H1 (cell line): ENCODE measurements around the gene HNF4A. TPM values are rescaled to one million over a fixed set of nuclear protein-coding genes. Genes with fewer than 3 reads are reported as not detected.

Source experiments
- CTCF ChIA-PET: fragments of 300-600 bp; sonication (Branson Sonifier 250); formaldehyde crosslinking; loops from one replicate; lab custom pipeline; 2021; ENCODE audit not compliant: partially characterized antibody; lab: Charles Lee
- POLR2A ChIA-PET: fragments of 300-600 bp; sonication (Branson Sonifier 250); formaldehyde crosslinking; loops from one replicate; lab custom pipeline; 2021; ENCODE audit warnings: inconsistent platforms; ENCODE audit not compliant: partially characterized antibody; lab: Charles Lee
- DNase-seq, 2 experiments: peaks; one replicate each; pipeline versions ENCODE4 v3.0.0 to v3.0.0-alpha.2; 2010 to 2022; ENCODE audit warnings: low spot score in 2 of 2, low read depth in 1 of 2, mixed read lengths in 1 of 2
- FAIRE-seq: peaks from 2 replicates; lab custom pipeline; 2011; peaks lifted over from hg19 to GRCh38; lab: Jason Lieb, UNC
- H2AFZ ChIP-seq: 2 replicates; pipeline ENCODE4 v1.8.1; 2012; ENCODE audit warnings: low read length, inconsistent platforms
- H2AK5ac ChIP-seq: 2 replicates; pipeline ENCODE4 v1.6.1; 2013; ENCODE audit warnings: low read depth, low read length
- H2BK120ac ChIP-seq: replicated peaks from 2 replicates; pipeline ENCODE3; 2013; ENCODE audit warnings: low read depth, low read length, inconsistent platforms
- H2BK12ac ChIP-seq: 2 replicates; pipeline ENCODE4 v1.6.1; 2013; ENCODE audit warnings: low read depth, low read length
- H2BK15ac ChIP-seq: 2 replicates; pipeline ENCODE4 v1.6.1; 2013; ENCODE audit warnings: low read length
- H2BK20ac ChIP-seq: 2 replicates; pipeline ENCODE4 v1.6.1; 2013; ENCODE audit warnings: low read length
- H2BK5ac ChIP-seq: 2 replicates; pipeline ENCODE4 v1.6.1; 2013; ENCODE audit warnings: low read depth, low read length
- H3K14ac ChIP-seq: 2 replicates; pipeline ENCODE4 v1.6.1; 2013; ENCODE audit warnings: inconsistent platforms; ENCODE audit not compliant: insufficient read length
- H3K18ac ChIP-seq: 2 replicates; pipeline ENCODE4 v1.6.1; 2013; ENCODE audit warnings: low read length; ENCODE audit errors: extremely low read depth
- H3K23ac ChIP-seq: 2 replicates; pipeline ENCODE4 v1.6.1; 2013; ENCODE audit warnings: inconsistent platforms; ENCODE audit not compliant: insufficient read length
- H3K23me2 ChIP-seq: 2 replicates; pipeline ENCODE4 v1.6.1; 2013; ENCODE audit warnings: low read depth, low read length
- H3K27ac ChIP-seq: 2 replicates; pipeline ENCODE4 v1.6.1; 2011; ENCODE audit warnings: low read depth, low read length, inconsistent platforms
- H3K27me3 ChIP-seq, 4 experiments: replicated peaks in 1 of 4; 1 replicate in 1 of 4; 2 replicates in 3 of 4; pipeline versions ENCODE4 v1.6.1 to v1.8.1; 2011 to 2013; ENCODE audit warnings: low read length in 3 of 4, mild to moderate bottlenecking in 3 of 4, inconsistent platforms in 2 of 4, mixed read lengths in 2 of 4, moderate library complexity in 1 of 4; ENCODE audit not compliant: control insufficient read depth in 3 of 4, insufficient read depth in 3 of 4; ENCODE audit errors: extremely low read depth in 1 of 4
- H3K36me3 ChIP-seq, 4 experiments: 2 replicates each; pipeline versions ENCODE4 v1.6.1 to v1.8.1; 2011 to 2013; ENCODE audit warnings: mild to moderate bottlenecking in 4 of 4, low read length in 3 of 4, moderate library complexity in 2 of 4, control low read depth in 1 of 4, inconsistent platforms in 1 of 4; ENCODE audit not compliant: insufficient read depth in 4 of 4, control insufficient read depth in 2 of 4
- H3K4ac ChIP-seq: replicated peaks from 2 replicates; pipeline ENCODE3; 2013; ENCODE audit warnings: low read length, low read depth, mixed read lengths, inconsistent platforms; ENCODE audit not compliant: insufficient read length
- H3K4me1 ChIP-seq, 4 experiments: replicated peaks in 1 of 4; 1 replicate in 1 of 4; 2 replicates in 3 of 4; pipeline versions ENCODE4 v1.6.1 to v1.8.1; 2011 to 2013; ENCODE audit warnings: low read length in 3 of 4, inconsistent platforms in 2 of 4, mixed read lengths in 1 of 4; ENCODE audit not compliant: insufficient read depth in 4 of 4, control insufficient read depth in 3 of 4
- H3K4me2 ChIP-seq, 2 experiments: 2 replicates each; pipeline versions ENCODE4 v1.6.1 to v1.8.1; 2011 to 2013; ENCODE audit warnings: low read depth in 2 of 2, low read length in 2 of 2, control low read depth in 1 of 2, inconsistent platforms in 1 of 2, mild to moderate bottlenecking in 1 of 2; ENCODE audit not compliant: insufficient read depth in 1 of 2
- H3K4me3 ChIP-seq, 4 experiments: fragments of 200-600, 300-600 bp in 1 of 4; sonication (generic), shearing (Covaris generic), sonication (Bioruptor Twin) in 1 of 4; 2 replicates each; pipeline versions ENCODE4 v1.5.1 to v1.8.1; 2011 to 2016; ENCODE audit warnings: low read length in 4 of 4, low read depth in 3 of 4, control low read depth in 2 of 4, inconsistent platforms in 2 of 4, mild to moderate bottlenecking in 2 of 4, mixed read lengths in 1 of 4, moderate library complexity in 1 of 4; ENCODE audit not compliant: insufficient read depth in 2 of 4; ENCODE audit errors: extremely low read depth in 1 of 4
- H3K56ac ChIP-seq: replicated peaks from 2 replicates; pipeline ENCODE3; 2013; ENCODE audit warnings: low read depth, mild to moderate bottlenecking, mixed read lengths, low read length, inconsistent platforms; ENCODE audit not compliant: insufficient read length
- H3K79me1 ChIP-seq: 2 replicates; pipeline ENCODE4 v1.6.1; 2013; ENCODE audit warnings: low read depth, low read length, control low read depth
- H3K79me2 ChIP-seq, 2 experiments: 2 replicates each; pipeline versions ENCODE4 v1.6.1 to v1.8.1; 2012 to 2013; ENCODE audit warnings: low read length in 2 of 2, mild to moderate bottlenecking in 2 of 2, inconsistent platforms in 1 of 2; ENCODE audit not compliant: insufficient read depth in 2 of 2, control insufficient read depth in 1 of 2
- H3K9ac ChIP-seq, 4 experiments: replicated peaks in 1 of 4; 1 replicate in 1 of 4; 2 replicates in 3 of 4; pipeline versions ENCODE4 v1.6.1 to v1.8.1; 2011 to 2013; ENCODE audit warnings: low read depth in 3 of 4, low read length in 3 of 4, control low read depth in 2 of 4, mild to moderate bottlenecking in 2 of 4, moderate library complexity in 2 of 4, inconsistent platforms in 1 of 4; ENCODE audit errors: extremely low read depth in 1 of 4
- H3K9me3 ChIP-seq, 2 experiments: 2 replicates each; pipeline versions ENCODE4 v1.6.1 to v1.8.1; 2012 to 2013; ENCODE audit warnings: mild to moderate bottlenecking in 2 of 2, moderate library complexity in 2 of 2, control low read depth in 1 of 2, inconsistent platforms in 1 of 2, low read depth in 1 of 2, low read length in 1 of 2, mixed read lengths in 1 of 2; ENCODE audit not compliant: insufficient read depth in 2 of 2
- H4K20me1 ChIP-seq, 2 experiments: replicated peaks in 1 of 2; 2 replicates each; pipeline versions ENCODE3 to v1.8.1; 2011 to 2013; ENCODE audit warnings: inconsistent platforms in 2 of 2, low read length in 2 of 2, mild to moderate bottlenecking in 1 of 2; ENCODE audit not compliant: insufficient read depth in 2 of 2, control insufficient read depth in 1 of 2
- H4K5ac ChIP-seq: 2 replicates; pipeline ENCODE4 v1.6.1; 2013; ENCODE audit warnings: low read length, low read depth, mixed read lengths, inconsistent platforms; ENCODE audit not compliant: insufficient read length
- H4K8ac ChIP-seq: 2 replicates; pipeline ENCODE4 v1.8.0; 2013; ENCODE audit warnings: mild to moderate bottlenecking, moderate library complexity, low read length, inconsistent platforms; ENCODE audit not compliant: insufficient read depth; ENCODE audit errors: extremely low read depth
- H4K91ac ChIP-seq: replicated peaks from 2 replicates; pipeline ENCODE3; 2013; ENCODE audit warnings: low read length, mixed read lengths, inconsistent platforms; ENCODE audit not compliant: insufficient read length
- ASH2L ChIP-seq: fragments of 200-600, 300-600 bp; sonication (generic); IDR thresholded peaks from one replicate; pipeline ENCODE4 v1.7.1; 2017; ENCODE audit warnings: low read length
- CREB1 ChIP-seq: IDR thresholded peaks from 2 replicates; pipeline ENCODE4 v1.6.1; 2012; ENCODE audit warnings: inconsistent platforms
- EZH2 ChIP-seq: fragments of 200-600 bp; sonication (generic); IDR thresholded peaks from 2 replicates; pipeline ENCODE4 v1.7.1; 2012; ENCODE audit warnings: low read depth, mild to moderate bottlenecking, moderate library complexity, low read length, inconsistent platforms; ENCODE audit not compliant: severe bottlenecking
- NRF1 ChIP-seq: IDR thresholded peaks from 2 replicates; pipeline ENCODE4 v1.6.1; 2011; ENCODE audit warnings: mild to moderate bottlenecking, low read depth, low read length, improper control_type of control experiment
- POU5F1 ChIP-seq: IDR thresholded peaks from 2 replicates; pipeline ENCODE4 v1.6.1; 2011; ENCODE audit warnings: low read depth, mild to moderate bottlenecking, low read length, moderate library complexity
- SP2 ChIP-seq: IDR thresholded peaks from 2 replicates; pipeline ENCODE4 v1.6.1; 2012; ENCODE audit warnings: mild to moderate bottlenecking, low read length, inconsistent platforms
- SP4 ChIP-seq: IDR thresholded peaks from 2 replicates; pipeline ENCODE4 v1.6.1; 2012; ENCODE audit warnings: low read length, inconsistent platforms
- TBP ChIP-seq: IDR thresholded peaks from 2 replicates; pipeline ENCODE4 v1.6.1; 2011; ENCODE audit warnings: low read depth, low read length, improper control_type of control experiment
- YY1 ChIP-seq: IDR thresholded peaks from 2 replicates; pipeline ENCODE4 v1.6.1; 2011; ENCODE audit warnings: low read depth, mild to moderate bottlenecking, low read length
- ZNF274 ChIP-seq: IDR thresholded peaks from 2 replicates; pipeline ENCODE4 v1.7.0; 2012; ENCODE audit warnings: low read length, borderline replicate concordance; ENCODE audit errors: extremely low read depth
- WGBS, 2 experiments: shearing (Covaris generic) in 1 of 2; methylation state at CpG; one replicate each; pipeline versions ENCODE4 v1.1.6 to v1.1.7; 2013 to 2015; ENCODE audit warnings: low lambda C conversion rate in 2 of 2, mixed read lengths in 2 of 2, inconsistent platforms in 1 of 2, low coverage in 1 of 2, missing lambda C conversion rate in 1 of 2; ENCODE audit not compliant: insufficient replicate concordance in 2 of 2, insufficient coverage in 1 of 2, insufficient read length in 1 of 2; ENCODE audit errors: extremely low coverage in 1 of 2, missing lambda C conversion rate in 1 of 2; 5-methylcytosine and 5-hydroxymethylcytosine counted together
- polyA plus RNA-seq, 7 experiments: library from polyadenylated mRNA; depleted of rRNA in 3 of 7; stranded (reverse) in 5 of 7; unstranded in 2 of 7; fragments of >200 nt in 5 of 7; fragments of 200-250 nt in 2 of 7; gene quantifications; 1 replicate in 5 of 7; 2 replicates in 1 of 7; 4 replicates in 1 of 7; pipeline versions ENCODE4 v1.2.1 to v1.2.3, GENCODE V29; 2011 to 2013; ENCODE audit warnings: missing spikeins in 2 of 7, mixed read lengths in 2 of 7
- total RNA-seq: library from RNA; stranded (reverse); fragmentation: NEBNext Ultra II Directional; extraction: Animal tissue kit (Norgen Biotek cat#: 25700); gene quantifications from 2 replicates; pipeline ENCODE4 v1.2.1, GENCODE V29; 2021

HNF4A gene
- total and polyA plus RNA-seq, 2 of the 8 experiments (the other 6 are each of a cell fraction or from before 2014, with no cell fraction given), result 0.03 TPM; not detected in 1

DNA sequence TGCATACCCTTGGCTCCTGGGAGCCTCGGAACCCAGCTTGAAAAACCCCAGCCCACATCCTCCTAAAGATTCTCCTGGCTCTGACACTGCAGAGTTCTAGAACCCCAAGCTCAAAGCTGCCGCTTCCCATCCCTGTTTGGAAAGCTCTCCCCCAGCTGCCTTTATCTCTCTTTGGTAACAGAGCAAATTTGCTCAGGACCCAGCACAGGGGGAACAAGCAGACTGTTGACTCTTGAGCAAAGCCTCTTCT is 38.9 kb downstream of the HNF4A start:
- Histone ChIP-seq H3K18ac (no peak overlapping the region), H2BK120ac (no peak overlapping the region), H3K79me2 (no peaks in the 10 kb centered on the region), H2AFZ (no peak overlapping the region), H3K4me2 (no peak overlapping the region), H3K79me1 (no peaks in the 10 kb centered on the region), H3K27ac (no peak overlapping the region), H4K8ac (no peak overlapping the region), H2BK20ac (no peak overlapping the region), H4K5ac (no peak overlapping the region), H3K56ac (no peak overlapping the region), H2BK5ac (no peak overlapping the region), H3K23me2 (peaks cover under 1% of the 10 kb centered on the region; the same call in 1 of the 2 replicates), H3K4ac (no peak overlapping the region), H4K91ac (no peak overlapping the region), H3K36me3 (no peaks in the 10 kb centered on the region), H4K20me1 (no peaks in the 10 kb centered on the region), H3K4me1 (no peaks in the 10 kb centered on the region), H3K9ac (no peak overlapping the region), H3K4me3 (no peak overlapping the region), H3K23ac (no peak overlapping the region), H2AK5ac (no peak overlapping the region), H3K27me3 (peaks cover 0 to 3% (median 0%) of the 10 kb centered on the region in 4 experiments; a peak in 3 of 7 replicates), H3K14ac (no peak overlapping the region), H2BK15ac (no peak overlapping the region), H3K9me3 (no peaks in the 10 kb centered on the region), H2BK12ac (no peak overlapping the region)
- no peak for DNase-seq
- ChIA-PET CTCF (interaction anchor here (1.0 to 3.5 kb wide), 5 partner anchors 9 to 179 kb away, joined by 3 to 21 read pairs (median 11); no protein-coding TSS in a partner anchor), POLR2A (no interaction called here)
- whole genome bisulfite sequencing, 2 experiments, result 95% methylated on average over 2 of the region's 2 CpGs; no CpG with 5 or more reads in 1 of the 2 experiments
- FAIRE-seq, result no peak
- TF ChIP-seq SP2 (no peak), YY1 (no peak), CREB1 (no peak), EZH2 (no peak), TBP (no peak), NRF1 (no peak), ZNF274 (no peak), POU5F1 (no peak), SP4 (no peak), ASH2L (no peak)
